Vagina (tissue), 2 donors: ENCODE measurements around the gene OXT.

Experiments used
- POLR2A ChIP-seq, 2 donors: fragments of 450-650 bp; IDR thresholded peaks; one replicate each; pipeline ENCODE4 v1.6.1; 2017; ENCODE audit warnings: antibody characterized with exemption in 2 of 2, mild to moderate bottlenecking in 2 of 2, moderate library complexity in 2 of 2
- POLR2AphosphoS5 ChIP-seq, 2 donors: sonication (generic); formaldehyde crosslinking; IDR thresholded peaks; one replicate each; pipeline ENCODE4 v1.9.0; 2017; ENCODE audit warnings: antibody characterized with exemption in 2 of 2, mild to moderate bottlenecking in 2 of 2, low read depth in 1 of 2; ENCODE audit not compliant: insufficient read depth in 1 of 2
- TF ChIP-seq, protein P1 (sequence below), 3 experiments: fragments of 450-650 bp in 2 of 3; fragments of 200-600 bp in 1 of 3; sonication (generic) in 1 of 3; IDR thresholded peaks; one replicate each; pipeline ENCODE4 v1.5.1; 2017 to 2019; ENCODE audit warnings: antibody characterized with exemption in 3 of 3, mild to moderate bottlenecking in 2 of 3, moderate library complexity in 2 of 3

DNA sequence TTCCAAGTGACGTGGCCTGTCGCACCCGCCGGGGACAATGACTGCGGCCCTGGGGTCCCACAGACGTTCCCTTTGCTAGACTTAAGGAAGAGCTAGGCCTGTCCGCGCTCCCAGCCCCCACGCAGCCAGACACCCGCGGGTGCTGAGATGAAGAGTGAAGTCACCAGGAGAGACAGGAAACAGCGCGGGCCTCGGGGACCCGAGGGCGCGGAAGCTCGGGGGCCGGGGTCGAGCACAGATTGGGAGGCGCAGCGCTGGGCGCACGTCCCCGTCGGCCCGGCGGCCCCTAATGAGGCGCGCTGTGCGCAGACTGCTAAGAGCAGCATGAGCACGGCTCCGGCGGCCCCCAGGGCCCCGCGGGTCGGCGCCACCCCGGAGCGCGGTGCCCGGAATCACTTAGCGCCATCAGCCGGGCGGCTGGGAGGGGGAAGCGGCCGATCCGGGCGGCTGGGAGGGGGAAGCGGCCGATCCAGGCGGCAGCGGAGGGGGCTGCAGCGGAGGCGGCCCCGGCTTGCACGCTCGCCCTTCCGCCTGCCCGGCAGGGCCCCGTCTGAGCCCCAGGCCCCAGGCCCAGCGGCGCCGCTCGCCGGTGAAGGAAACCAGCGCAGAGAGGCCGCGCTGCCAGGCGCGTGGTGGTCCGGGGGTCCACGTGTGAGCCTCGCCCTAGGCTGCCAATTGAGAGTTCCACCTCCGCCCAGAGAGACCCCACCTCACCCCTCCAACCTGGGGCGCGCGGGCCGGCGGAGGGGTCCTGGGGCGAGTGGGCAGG is 21.4 kb downstream of the OXT start:
- TF ChIP-seq POLR2A (IDR thresholded peaks at IDR 0.05) (no peak), POLR2AphosphoS5 (IDR thresholded peaks at IDR 0.05; ENCODE audit: insufficient read depth in 1 of 2, low read depth in 1 of 2) (no peak)
- TF ChIP-seq, protein P1, sequence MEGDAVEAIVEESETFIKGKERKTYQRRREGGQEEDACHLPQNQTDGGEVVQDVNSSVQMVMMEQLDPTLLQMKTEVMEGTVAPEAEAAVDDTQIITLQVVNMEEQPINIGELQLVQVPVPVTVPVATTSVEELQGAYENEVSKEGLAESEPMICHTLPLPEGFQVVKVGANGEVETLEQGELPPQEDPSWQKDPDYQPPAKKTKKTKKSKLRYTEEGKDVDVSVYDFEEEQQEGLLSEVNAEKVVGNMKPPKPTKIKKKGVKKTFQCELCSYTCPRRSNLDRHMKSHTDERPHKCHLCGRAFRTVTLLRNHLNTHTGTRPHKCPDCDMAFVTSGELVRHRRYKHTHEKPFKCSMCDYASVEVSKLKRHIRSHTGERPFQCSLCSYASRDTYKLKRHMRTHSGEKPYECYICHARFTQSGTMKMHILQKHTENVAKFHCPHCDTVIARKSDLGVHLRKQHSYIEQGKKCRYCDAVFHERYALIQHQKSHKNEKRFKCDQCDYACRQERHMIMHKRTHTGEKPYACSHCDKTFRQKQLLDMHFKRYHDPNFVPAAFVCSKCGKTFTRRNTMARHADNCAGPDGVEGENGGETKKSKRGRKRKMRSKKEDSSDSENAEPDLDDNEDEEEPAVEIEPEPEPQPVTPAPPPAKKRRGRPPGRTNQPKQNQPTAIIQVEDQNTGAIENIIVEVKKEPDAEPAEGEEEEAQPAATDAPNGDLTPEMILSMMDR (IDR thresholded peaks at IDR 0.05), result no peak
